ENCODE measurements around the gene ZBTB8B. TPM values are rescaled to one million over a fixed set of nuclear protein-coding genes. Genes with fewer than 3 reads are reported as not detected.
"Not testable (repeated sequence)": the region's sequence is repeated elsewhere in the genome, so short reads cannot be mapped to it uniquely, and the experiment has no call there.

ZBTB8B gene
- total RNA-seq, 1 donor from 2014 or later = 0.10 TPM

- no peak for DNase-seq
Observed at GRCh38 chr1:32470431-32470830, 5.6 kb downstream of the ZBTB8B start.

GRCh38 chr1:32470991-32471694 is 6.3 kb downstream of the ZBTB8B start:
- DNase-seq = no peak

GRCh38 chr1:32471695-32472362 is 7.0 kb downstream of the ZBTB8B start:
- no peak for DNase-seq

- DNase-seq = not testable (repeated sequence)
Observed at GRCh38 chr1:32472966-32473365, 8.1 kb downstream of the ZBTB8B start.

GRCh38 chr1:32474954-32475353 is 10.1 kb downstream of the ZBTB8B start:
- DNase-seq = no peak

GRCh38 chr1:32480003-32480402 is 15.1 kb downstream of the ZBTB8B start:
- no peak for DNase-seq

GRCh38 chr1:32480761-32481160 is 15.9 kb downstream of the ZBTB8B start:
- DNase-seq = no peak

GRCh38 chr1:32481788-32482187 is 16.9 kb downstream of the ZBTB8B start:
- peak; percentile 29 for DNase-seq

- DNase-seq = no peak
Observed at GRCh38 chr1:32485554-32486255, 20.8 kb downstream of the ZBTB8B start.

GRCh38 chr1:32486463-32487113 is 21.7 kb downstream of the ZBTB8B start:
- no peak for DNase-seq

GRCh38 chr1:32487182-32487581 is 22.3 kb downstream of the ZBTB8B start:
- no peak for DNase-seq

- no peak for DNase-seq
Observed at GRCh38 chr1:32489774-32490454, 25.0 kb downstream of the ZBTB8B start.

GRCh38 chr1:32491386-32491785 is 26.5 kb downstream of the ZBTB8B start:
- no peak for DNase-seq

- DNase-seq = no peak
Observed at GRCh38 chr1:32494196-32494595, 29.3 kb downstream of the ZBTB8B start.

GRCh38 chr1:32494711-32495337 is 30.0 kb downstream of the ZBTB8B start:
- no peak for DNase-seq

GRCh38 chr1:32496127-32496526 is 31.3 kb downstream of the ZBTB8B start:
- peak; percentile 48 for DNase-seq

GRCh38 chr1:32498751-32499150 is 33.9 kb downstream of the ZBTB8B start:
- no peak for DNase-seq

- peak; percentile 14 for DNase-seq
Observed at GRCh38 chr1:32500387-32501209, 35.7 kb downstream of the ZBTB8B start.

GRCh38 chr1:32501865-32502264 is 37.0 kb downstream of the ZBTB8B start:
- DNase-seq = no peak

GRCh38 chr1:32503153-32503552 is 38.3 kb downstream of the ZBTB8B start:
- no peak for DNase-seq

- DNase-seq = no peak
Observed at GRCh38 chr1:32507021-32507420, 42.1 kb downstream of the ZBTB8B start.
